OCI-LY7 (cell line): Measurements from ENCODE around the gene ZNRF1. TPM values are rescaled to one million over a fixed set of nuclear protein-coding genes. Genes with fewer than 3 reads are reported as not detected.

Experiments used
- BruUV-seq: library from RNA; stranded (reverse); fragments of 400-500 nt; replicated peaks from 2 replicates; lab custom pipeline; 2021; lab: Mats Ljungman, UMichigan
- CTCF ChIA-PET: fragments of 300-600 bp; sonication (Branson Sonifier 250); formaldehyde crosslinking; loops from one replicate; lab custom pipeline; 2022; ENCODE audit warnings: antibody characterized with exemption; ENCODE audit not compliant: unreplicated experiment; lab: Charles Lee
- POLR2A ChIA-PET: fragments of 300-600 bp; sonication (Branson Sonifier 250); formaldehyde crosslinking; loops from one replicate; lab custom pipeline; 2022; ENCODE audit warnings: antibody characterized with exemption; lab: Charles Lee
- DNase-seq: peaks from one replicate; pipeline ENCODE4 v3.0.0-alpha.2; 2015; ENCODE audit warnings: low spot score
- H2AFZ ChIP-seq: fragments of 200-600 bp; sonication (generic), shearing (Covaris generic); 2 replicates; pipeline ENCODE4 v1.6.1; 2014; ENCODE audit warnings: mild to moderate bottlenecking, antibody characterized with exemption, low read length, moderate library complexity
- H3K27ac ChIP-seq: fragments of 200-600 bp; sonication (generic); 2 replicates; pipeline ENCODE4 v1.5.1; 2014; ENCODE audit warnings: mixed run types, low read depth, mild to moderate bottlenecking, moderate library complexity, low read length, inconsistent platforms; ENCODE audit not compliant: poor library complexity, severe bottlenecking
- H3K36me3 ChIP-seq: fragments of 200-600 bp; sonication (generic); 2 replicates; pipeline ENCODE4 v1.6.1; 2014; ENCODE audit warnings: mild to moderate bottlenecking, antibody characterized with exemption, low read length, moderate library complexity, mixed read lengths; ENCODE audit not compliant: insufficient read depth
- H3K4me1 ChIP-seq: fragments of 200-600 bp; sonication (generic); 2 replicates; pipeline ENCODE4 v1.5.1; 2014; ENCODE audit warnings: mild to moderate bottlenecking, low read length; ENCODE audit not compliant: insufficient read depth, poor library complexity, severe bottlenecking
- H3K4me2 ChIP-seq: fragments of 200-600 bp; sonication (generic); 2 replicates; pipeline ENCODE4 v1.6.1; 2014; ENCODE audit warnings: mild to moderate bottlenecking, low read length
- H3K4me3 ChIP-seq: fragments of 200-600 bp; sonication (generic); 2 replicates; pipeline ENCODE4 v1.5.1; 2014; ENCODE audit warnings: mild to moderate bottlenecking, low read depth, low read length; ENCODE audit not compliant: poor library complexity, severe bottlenecking
- H3K79me2 ChIP-seq: fragments of 200-600 bp; sonication (generic); 2 replicates; pipeline ENCODE4 v1.6.1; 2016; ENCODE audit warnings: low read depth, mild to moderate bottlenecking, low read length, moderate library complexity, mixed read lengths; ENCODE audit not compliant: insufficient read depth
- H3K9me2 ChIP-seq: fragments of 200-600 bp; sonication (generic); 2 replicates; pipeline ENCODE4 v1.6.1; 2016; ENCODE audit warnings: mild to moderate bottlenecking, low read length, mixed read lengths; ENCODE audit not compliant: insufficient read depth
- H3K9me3 ChIP-seq: fragments of 200-600 bp; sonication (generic); 2 replicates; pipeline ENCODE4 v1.6.1; 2014; ENCODE audit warnings: mild to moderate bottlenecking, mixed run types, low read length, mixed read lengths
- H4K20me1 ChIP-seq: fragments of 200-600 bp; sonication (generic); 2 replicates; pipeline ENCODE4 v1.6.1; 2014; ENCODE audit warnings: mild to moderate bottlenecking, antibody characterized with exemption, low read length, moderate library complexity, mixed read lengths; ENCODE audit not compliant: insufficient read depth
- EZH2phosphoT487 ChIP-seq: fragments of 200-600 bp; sonication (generic); IDR thresholded peaks from 2 replicates; pipeline ENCODE4 v1.6.1; 2018; ENCODE audit warnings: low read depth, borderline replicate concordance, mild to moderate bottlenecking, mixed run types, antibody characterized with exemption, low read length, moderate library complexity, mixed read lengths
- intact Hi-C: fragments of 100-400 bp; cut with micrococcal nuclease; formaldehyde crosslinking; loops from one replicate; pipeline ENCODE4 v1.10.0; 2022; ENCODE audit not compliant: unreplicated experiment
- total RNA-seq, 2 experiments: library from RNA; depleted of rRNA in 1 of 2; stranded (reverse); fragments of >200 nt in 1 of 2; shearing (Covaris generic) in 1 of 2; gene quantifications; 2 replicates each; pipeline ENCODE4 v1.2.3, GENCODE V29; 2014 to 2022
- TF ChIP-seq, protein P1 (sequence below): fragments of 200-600 bp; sonication (generic); conservative IDR thresholded peaks from 2 replicates; pipeline ENCODE4 v1.5.1; 2014; ENCODE audit warnings: mild to moderate bottlenecking, antibody characterized with exemption, low read length, moderate library complexity, mixed read lengths

Gene ZNRF1
- total RNA-seq, 2 experiments from 2014 or later = 11.8 to 23.7 TPM

DNA sequence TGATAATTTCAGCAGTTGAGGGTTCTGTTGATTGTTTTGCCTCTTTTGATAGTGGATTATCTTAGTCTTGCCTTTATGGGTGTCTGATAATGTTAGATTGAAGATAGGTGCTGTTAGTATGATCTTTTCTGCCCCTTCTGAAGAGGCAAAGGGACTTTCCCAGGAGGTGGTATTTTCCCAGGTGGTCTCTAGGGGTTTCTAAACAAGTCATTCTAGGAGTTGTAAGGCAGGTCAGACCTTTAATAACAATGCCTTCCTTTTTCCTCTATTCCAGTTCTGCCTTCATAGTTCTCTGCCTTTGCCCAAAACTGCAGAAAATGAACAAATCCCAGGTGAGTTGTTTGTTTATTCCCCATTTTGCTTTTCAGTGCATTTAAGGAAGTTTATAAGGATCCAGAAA, 153.8 kb downstream of the ZNRF1 start:
- TF ChIP-seq, protein P1, sequence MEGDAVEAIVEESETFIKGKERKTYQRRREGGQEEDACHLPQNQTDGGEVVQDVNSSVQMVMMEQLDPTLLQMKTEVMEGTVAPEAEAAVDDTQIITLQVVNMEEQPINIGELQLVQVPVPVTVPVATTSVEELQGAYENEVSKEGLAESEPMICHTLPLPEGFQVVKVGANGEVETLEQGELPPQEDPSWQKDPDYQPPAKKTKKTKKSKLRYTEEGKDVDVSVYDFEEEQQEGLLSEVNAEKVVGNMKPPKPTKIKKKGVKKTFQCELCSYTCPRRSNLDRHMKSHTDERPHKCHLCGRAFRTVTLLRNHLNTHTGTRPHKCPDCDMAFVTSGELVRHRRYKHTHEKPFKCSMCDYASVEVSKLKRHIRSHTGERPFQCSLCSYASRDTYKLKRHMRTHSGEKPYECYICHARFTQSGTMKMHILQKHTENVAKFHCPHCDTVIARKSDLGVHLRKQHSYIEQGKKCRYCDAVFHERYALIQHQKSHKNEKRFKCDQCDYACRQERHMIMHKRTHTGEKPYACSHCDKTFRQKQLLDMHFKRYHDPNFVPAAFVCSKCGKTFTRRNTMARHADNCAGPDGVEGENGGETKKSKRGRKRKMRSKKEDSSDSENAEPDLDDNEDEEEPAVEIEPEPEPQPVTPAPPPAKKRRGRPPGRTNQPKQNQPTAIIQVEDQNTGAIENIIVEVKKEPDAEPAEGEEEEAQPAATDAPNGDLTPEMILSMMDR = no peak
- no peak for TF ChIP-seq EZH2phosphoT487
- Histone ChIP-seq H3K4me3 (no peak overlapping the region), H3K9me3 (peaks cover 37% of the 10 kb centered on the region), H3K4me2 (no peak overlapping the region), H3K36me3 (peaks cover 71% of the 10 kb centered on the region), H3K4me1 (peaks cover 9% of the 10 kb centered on the region), H3K27ac (no peak overlapping the region), H3K9me2 (no peaks in the 10 kb centered on the region), H2AFZ (no peak overlapping the region), H4K20me1 (0 out of 2 replicates have a peak, but pooled peaks cover 3% of the 10 kb centered on the region), H3K79me2 (peaks cover 50% of the 10 kb centered on the region)
- intact Hi-C loops = no loop called here
- CTCF ChIA-PET = no interaction called here
- no TSS peak for BruUV-seq
- POLR2A ChIA-PET = no interaction called here
- no peak for DNase-seq

DNA sequence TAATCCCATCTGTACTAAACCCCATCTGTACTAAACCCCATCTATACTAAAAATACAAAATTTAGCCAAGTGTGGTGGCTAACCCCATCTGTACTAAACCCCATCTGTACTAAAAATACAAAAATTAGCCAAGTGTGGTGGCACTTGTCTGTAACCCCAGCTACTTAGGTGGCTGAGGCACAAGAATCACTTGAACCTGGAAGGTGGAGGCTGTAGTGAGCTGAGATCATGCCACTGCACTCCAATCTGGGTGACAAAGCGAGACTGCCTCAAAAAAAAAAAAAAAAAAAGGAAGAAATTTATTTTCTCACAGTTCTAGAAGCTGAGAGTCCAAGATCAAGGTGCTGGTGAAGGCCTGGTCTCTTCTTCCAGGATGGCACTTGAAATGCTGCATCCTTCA, 161.6 kb downstream of the ZNRF1 start:
- no peak overlapping the region for H3K4me2 ChIP-seq
- CTCF ChIA-PET = no interaction called here
- H3K36me3 ChIP-seq = peaks cover 91% of the 10 kb centered on the region
- POLR2A ChIA-PET = interaction anchor here (0.6 kb wide), 1 partner anchor 11 kb away, joined by 3 read pairs; no protein-coding TSS in a partner anchor
- TF ChIP-seq, protein P1 = no peak
- no peaks in the 10 kb centered on the region for H4K20me1 ChIP-seq
- H3K9me2 ChIP-seq = no peaks in the 10 kb centered on the region
- H3K4me1 ChIP-seq = no peaks in the 10 kb centered on the region
- H3K9me3 ChIP-seq = peaks cover 20% of the 10 kb centered on the region; the same call in 1 of the 2 replicates
- H3K27ac ChIP-seq = no peak overlapping the region
- peaks cover 15% of the 10 kb centered on the region; the same call in 1 of the 2 replicates for H3K79me2 ChIP-seq
- no TSS peak for BruUV-seq
- no peak overlapping the region for H2AFZ ChIP-seq
- DNase-seq = no peak
- no peak overlapping the region for H3K4me3 ChIP-seq
- intact Hi-C loops = no loop called here

Other genes with a start within 250 kb of the ZNRF1 start
- 0.73 TPM in 1 of 2 replicates, not detected in the other for gene FA2H, start 224.2 kb upstream of the ZNRF1 start, total RNA-seq (2014; rRNA removed; shearing (Covaris generic))
- gene FA2H, start 224.2 kb upstream of the ZNRF1 start, total RNA-seq (2022) = 4.6 and 4.7 TPM in 2 replicates
- 25.2 and 26.3 TPM in 2 replicates for gene WDR59, start 13.9 kb upstream of the ZNRF1 start, total RNA-seq (2014; rRNA removed; shearing (Covaris generic))
- gene WDR59, start 13.9 kb upstream of the ZNRF1 start, total RNA-seq (2022) = 70.1 and 80.3 TPM in 2 replicates
- gene LDHD, start 117.8 kb downstream of the ZNRF1 start, total RNA-seq (2014; rRNA removed; shearing (Covaris generic)) = 0.09 and 0.67 TPM in 2 replicates
- gene LDHD, start 117.8 kb downstream of the ZNRF1 start, total RNA-seq (2022) = 0.48 and 0.83 TPM in 2 replicates
- 17.3 and 25.0 TPM in 2 replicates for gene ZFP1, start 149.5 kb downstream of the ZNRF1 start, total RNA-seq (2014; rRNA removed; shearing (Covaris generic))
- 23.0 and 23.9 TPM in 2 replicates for gene ZFP1, start 149.5 kb downstream of the ZNRF1 start, total RNA-seq (2022)
- gene CTRB2, start 208.1 kb downstream of the ZNRF1 start, total RNA-seq (2014; rRNA removed; shearing (Covaris generic)) = not detected in 2 replicates
- not detected in 2 replicates for gene CTRB2, start 208.1 kb downstream of the ZNRF1 start, total RNA-seq (2022)
- not detected in 2 replicates for gene CTRB1, start 220.0 kb downstream of the ZNRF1 start, total RNA-seq (2014; rRNA removed; shearing (Covaris generic))
- not detected in 2 replicates for gene CTRB1, start 220.0 kb downstream of the ZNRF1 start, total RNA-seq (2022)